SW 1271 (cell line): ENCODE data around the gene GPR137.
"Not testable (repeated sequence)": the region's sequence is repeated elsewhere in the genome, so short reads cannot be mapped to it uniquely, and the experiment has no call there.

Source experiments
- DNase-seq, 2 experiments: peaks; one replicate each; lab custom pipeline; 2025; lab: John Stamatoyannopoulos, UW

The GPR137 gene

DNA sequence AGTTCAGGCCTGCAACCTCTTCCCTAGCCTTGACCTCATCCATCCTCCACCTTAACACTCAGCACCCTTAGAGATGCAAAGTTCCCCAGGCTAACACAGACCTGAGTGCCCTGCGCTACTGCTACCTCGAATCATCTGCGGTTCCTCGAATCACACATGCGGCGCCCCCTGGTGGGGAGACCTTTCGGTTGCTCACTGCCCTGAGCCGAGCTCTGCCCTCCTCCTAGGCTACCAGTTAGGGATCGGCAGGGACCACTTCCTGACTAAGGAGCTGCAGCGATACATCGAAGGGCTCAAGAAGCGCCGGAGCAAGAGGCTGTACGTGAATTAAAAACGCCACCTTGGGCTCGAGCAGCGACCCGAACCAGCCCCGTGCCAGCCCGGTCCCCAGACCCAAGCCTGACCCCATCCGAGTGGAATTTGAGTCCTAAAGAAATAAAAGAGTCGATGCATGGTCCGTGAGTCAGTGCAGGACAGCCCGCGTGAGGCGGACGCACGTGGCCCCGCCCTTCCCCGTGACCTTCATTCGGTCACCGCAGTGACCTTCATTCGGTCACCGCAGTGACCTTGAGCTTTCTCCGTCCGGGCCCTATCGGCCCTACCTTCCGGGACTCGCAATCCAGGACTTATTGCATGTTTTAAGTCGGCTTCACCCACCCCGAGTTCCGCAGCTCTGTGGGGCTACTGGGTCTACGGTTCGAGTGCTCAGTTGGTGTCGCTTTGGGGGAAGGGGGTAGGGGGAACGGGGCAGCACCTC is 18.8 kb downstream of the GPR137 start:
- DNase-seq: peak; percentile 83 to 91

- DNase-seq: peak; percentile 96 to 98
Observed at GRCh38 chr11:64305075-64305690, 19.5 kb downstream of the GPR137 start, which contains the start of gene ESRRA. Gene ESRRA (plus strand): TSS chr11:64305524. CDS start chr11:64307180, 1,656 bp downstream.

DNA sequence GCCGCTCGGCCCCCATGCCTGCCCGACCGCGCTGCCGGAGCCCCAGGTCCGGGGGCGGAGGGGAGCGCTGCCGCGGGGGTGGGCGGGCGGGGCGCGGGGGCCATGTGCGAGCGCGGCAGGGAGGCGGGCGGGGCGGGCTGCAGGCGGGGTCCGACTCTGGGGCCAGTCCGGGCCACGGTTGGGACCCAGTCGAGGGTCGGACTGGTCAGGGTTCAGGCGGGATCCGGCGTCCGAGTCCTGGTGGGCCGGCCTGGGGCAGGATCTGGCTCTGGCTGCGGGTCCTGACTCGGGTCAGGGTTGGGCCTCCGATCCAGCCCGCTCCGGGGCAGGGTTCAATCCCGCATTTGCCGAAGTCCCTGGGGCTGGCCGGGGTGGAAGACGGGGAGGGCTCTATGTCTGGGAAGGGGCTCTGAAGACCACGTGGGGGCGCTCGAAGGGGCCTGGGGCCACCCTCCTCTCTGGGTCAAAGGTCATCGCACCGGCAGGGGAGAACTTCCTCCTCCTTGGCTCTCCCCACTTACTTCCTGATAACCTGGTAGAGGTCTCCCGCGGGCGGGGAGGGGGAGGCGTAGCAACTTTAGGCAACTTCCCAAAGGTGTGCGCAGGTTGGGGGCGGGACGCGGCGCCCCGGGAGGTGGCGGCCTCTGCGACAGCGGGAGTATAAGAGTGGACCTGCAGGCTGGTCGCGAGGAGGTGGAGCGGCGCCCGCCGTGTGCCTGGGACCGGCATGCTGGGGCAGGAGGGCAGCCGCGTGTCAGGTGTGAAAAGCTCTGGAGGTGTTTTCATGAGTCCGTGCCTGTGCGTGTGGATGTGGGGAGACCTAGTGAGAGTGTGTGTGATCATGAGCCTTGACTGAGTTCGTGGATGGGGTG is 20.3 kb downstream of the GPR137 start:
- peak; percentile 40 to 70 for DNase-seq

- DNase-seq: no peak
Observed at GRCh38 chr11:64306563-64306875, 20.9 kb downstream of the GPR137 start.

- DNase-seq: no peak
Observed at GRCh38 chr11:64306876-64307622, 21.4 kb downstream of the GPR137 start.

DNA sequence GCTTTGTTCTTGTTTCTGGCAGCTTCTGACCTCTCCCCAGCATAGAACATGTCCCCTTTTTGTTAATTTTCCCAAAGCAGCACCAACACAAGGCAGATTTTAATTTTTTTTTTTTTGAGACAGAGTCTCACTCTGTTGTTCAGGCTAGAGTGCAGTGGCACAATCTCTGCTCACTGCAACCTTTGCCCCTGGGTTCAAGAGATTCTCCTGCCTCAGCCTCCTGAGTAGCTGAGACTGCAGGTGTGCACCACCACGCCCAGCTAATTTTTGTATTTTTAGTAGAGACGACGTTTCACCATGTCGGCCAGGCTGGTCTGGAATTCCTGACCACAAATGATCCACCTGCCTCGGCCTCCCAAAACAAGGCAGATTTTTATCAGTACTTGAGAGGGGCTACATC is 22.1 kb downstream of the GPR137 start:
- DNase-seq: not testable (repeated sequence)

DNA sequence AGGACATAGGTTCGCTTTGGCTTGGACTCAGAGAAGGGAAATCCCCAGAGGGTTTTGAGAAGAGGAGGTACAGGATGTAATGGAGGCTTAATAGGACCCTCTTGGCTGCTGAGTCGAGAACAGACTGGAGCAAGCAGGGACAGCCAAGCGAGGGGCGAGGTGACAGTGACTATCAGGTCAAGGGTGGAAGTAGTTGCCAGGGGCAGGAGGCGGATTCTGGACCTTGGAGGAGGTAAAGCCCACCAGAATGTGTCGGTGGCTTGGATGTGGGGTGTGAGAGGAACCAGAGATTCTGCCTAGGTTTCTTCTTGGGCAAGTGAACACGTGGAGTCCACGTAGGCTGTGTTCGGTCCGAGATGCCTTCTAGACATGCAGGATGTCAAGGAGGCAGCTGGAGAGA is 27.3 kb downstream of the GPR137 start:
- DNase-seq: no peak

- no peak for DNase-seq
Observed at GRCh38 chr11:64313491-64314145, 28.0 kb downstream of the GPR137 start.

DNA sequence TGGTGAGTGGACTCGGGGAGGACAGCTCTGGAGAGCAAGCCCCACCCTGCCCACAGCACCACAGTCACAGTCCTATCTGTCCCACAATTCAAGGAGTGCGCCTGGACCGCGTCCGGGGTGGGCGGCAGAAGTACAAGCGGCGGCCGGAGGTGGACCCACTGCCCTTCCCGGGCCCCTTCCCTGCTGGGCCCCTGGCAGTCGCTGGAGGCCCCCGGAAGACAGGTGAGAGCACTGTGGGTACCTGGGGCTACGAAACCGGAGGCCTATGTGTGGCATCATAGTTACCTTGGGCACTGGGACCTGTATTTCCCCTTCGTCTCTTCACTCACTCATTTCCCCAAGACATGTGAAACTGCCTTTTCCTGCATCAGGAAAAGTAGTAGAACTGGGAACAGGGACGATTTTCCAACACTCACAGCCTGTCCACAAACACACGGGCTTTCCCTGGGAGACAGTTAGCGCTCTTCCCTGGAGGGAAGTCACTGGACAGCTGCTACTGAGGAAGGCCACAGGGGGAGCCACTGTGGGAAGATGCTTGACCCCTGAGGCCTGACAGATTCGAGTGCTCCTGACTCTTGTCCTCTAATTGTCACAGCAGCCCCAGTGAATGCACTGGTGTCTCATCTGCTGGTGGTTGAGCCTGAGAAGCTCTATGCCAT is 28.6 kb downstream of the GPR137 start:
- DNase-seq: no peak

GRCh38 chr11:64314805-64315561 is 29.3 kb downstream of the GPR137 start:
- DNase-seq: no peak

DNA sequence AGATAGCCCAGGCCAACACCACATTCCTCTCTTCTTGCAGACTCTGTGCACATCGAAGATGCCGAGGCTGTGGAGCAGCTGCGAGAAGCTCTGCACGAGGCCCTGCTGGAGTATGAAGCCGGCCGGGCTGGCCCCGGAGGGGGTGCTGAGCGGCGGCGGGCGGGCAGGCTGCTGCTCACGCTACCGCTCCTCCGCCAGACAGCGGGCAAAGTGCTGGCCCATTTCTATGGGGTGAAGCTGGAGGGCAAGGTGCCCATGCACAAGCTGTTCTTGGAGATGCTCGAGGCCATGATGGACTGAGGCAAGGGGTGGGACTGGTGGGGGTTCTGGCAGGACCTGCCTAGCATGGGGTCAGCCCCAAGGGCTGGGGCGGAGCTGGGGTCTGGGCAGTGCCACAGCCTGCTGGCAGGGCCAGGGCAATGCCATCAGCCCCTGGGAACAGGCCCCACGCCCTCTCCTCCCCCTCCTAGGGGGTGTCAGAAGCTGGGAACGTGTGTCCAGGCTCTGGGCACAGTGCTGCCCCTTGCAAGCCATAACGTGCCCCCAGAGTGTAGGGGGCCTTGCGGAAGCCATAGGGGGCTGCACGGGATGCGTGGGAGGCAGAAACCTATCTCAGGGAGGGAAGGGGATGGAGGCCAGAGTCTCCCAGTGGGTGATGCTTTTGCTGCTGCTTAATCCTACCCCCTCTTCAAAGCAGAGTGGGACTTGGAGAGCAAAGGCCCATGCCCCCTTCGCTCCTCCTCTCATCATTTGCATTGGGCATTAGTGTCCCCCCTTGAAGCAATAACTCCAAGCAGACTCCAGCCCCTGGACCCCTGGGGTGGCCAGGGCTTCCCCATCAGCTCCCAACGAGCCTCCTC is 30.2 kb downstream of the GPR137 start:
- DNase-seq: not testable (repeated sequence)

DNA sequence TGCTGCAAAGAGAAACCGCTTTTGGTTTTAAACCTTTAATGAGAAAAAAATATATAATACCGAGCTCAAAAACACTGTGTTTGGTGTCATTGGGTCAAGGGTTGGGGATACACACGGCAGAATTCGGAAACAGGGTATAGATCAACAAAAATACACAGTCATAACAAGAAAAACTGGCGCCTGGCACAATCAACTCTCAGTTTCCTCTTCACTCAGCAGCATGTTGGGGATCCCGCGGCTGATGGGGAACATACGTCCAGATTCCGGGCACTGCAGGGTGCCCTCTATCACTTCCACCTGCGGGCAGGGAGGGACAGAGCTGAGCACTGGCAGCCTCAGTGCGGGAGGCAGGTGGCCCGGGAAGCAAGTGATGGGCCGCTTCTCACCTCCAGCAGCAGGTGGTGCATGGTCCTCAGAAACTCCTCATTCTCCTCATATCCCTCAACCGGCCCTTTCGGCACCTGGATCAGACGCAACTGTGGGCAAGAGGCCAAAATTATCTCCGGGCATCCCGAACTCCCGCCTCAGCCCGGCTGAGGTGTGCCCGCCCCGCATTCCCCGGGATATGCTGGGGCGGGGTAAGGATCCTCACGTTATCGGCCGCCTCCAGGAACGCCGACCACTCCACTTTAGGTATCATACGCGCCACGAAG is 31.1 kb downstream of the GPR137 start:
- DNase-seq: peak in 1 of 2 experiments; percentile 58

DNA sequence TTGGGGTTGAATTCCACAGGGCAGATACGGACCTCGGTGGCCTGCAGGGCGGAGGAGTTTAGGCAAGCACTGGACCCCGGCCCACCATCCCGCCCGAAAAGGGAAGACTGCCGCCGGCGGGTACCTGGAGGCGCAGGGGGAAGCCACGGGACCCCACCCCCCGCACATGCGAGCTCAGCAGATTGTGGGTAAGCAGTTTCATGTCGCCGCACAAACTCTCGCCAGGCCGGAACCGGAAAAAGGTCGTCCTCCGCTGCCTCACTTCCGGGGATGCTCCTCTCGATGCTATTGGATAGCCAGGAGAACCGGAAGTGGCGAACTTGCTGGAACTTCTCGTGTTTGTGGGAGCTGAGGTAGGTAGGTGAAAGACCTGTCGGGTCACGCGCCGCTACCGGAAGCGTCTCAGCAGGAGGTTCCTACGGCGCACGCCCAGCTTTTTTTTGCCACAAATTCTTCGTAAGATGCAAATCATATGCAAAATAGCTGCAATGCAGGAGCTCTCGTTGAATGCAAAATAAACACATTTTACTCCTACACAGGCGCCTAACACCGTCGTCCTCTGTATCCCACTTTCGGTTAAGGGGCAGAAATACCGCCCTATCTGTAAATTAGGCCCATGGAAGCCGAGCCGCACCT is 31.8 kb downstream of the GPR137 start, which contains the start of gene TRMT112:
TSS of gene TRMT112 (minus strand) at position 235 of the 636 bp plus-strand sequence. CDS start at position 202, 33 bp downstream.
- peak; percentile 97 to 98 for DNase-seq

DNA sequence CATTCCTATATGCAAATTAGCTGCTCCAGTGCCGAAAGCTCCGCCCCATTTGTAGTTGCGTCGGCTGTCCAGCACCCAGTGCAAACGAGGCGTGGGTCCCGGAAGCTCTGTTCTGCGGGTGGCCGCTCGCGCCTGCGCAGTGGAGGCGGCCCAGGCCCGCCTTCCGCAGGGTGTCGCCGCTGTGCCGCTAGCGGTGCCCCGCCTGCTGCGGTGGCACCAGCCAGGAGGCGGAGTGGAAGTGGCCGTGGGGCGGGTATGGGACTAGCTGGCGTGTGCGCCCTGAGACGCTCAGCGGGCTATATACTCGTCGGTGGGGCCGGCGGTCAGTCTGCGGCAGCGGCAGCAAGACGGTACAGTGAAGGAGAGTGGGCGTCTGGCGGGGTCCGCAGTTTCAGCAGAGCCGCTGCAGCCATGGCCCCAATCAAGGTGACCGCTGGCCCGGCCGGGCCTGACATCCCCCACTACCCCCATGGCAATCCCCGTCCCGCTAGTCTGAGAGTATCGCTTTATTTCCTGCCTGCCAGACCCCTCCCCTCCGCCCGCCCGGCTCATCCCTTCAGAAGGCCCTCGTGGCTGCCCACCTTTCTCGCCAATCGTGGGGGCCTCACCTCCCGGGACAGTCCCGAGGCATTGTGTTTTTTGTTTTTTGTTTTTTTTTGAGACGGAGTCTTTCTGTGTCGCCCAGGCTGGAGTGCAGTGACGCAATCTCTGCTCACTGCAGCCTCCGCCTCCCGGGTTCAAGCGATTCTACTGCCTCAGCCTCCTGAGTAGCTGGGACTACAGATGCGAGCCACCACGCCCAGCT is 32.5 kb downstream of the GPR137 start, which contains the start of gene PRDX5:
TSS of gene PRDX5 (plus strand) at position 161 of the 805 bp plus-strand sequence. CDS start at position 256, 95 bp downstream.
- peak; percentile 83 to 95 for DNase-seq

- no peak for DNase-seq
Observed at GRCh38 chr11:64318766-64319761, 33.4 kb downstream of the GPR137 start.

- no peak for DNase-seq
Observed at GRCh38 chr11:64320556-64320955, 34.9 kb downstream of the GPR137 start.
